Type B pancreatic cell (in vitro differentiated cells): ENCODE results near the gene SCAMP5. TPM values are rescaled to one million over a fixed set of nuclear protein-coding genes. Genes with fewer than 3 reads are reported as not detected.

Experiments used
- DNase-seq: peaks from one replicate; pipeline ENCODE4 v3.0.0; 2021; ENCODE audit warnings: mixed read lengths; ENCODE audit not compliant: unreplicated experiment; ENCODE audit errors: extremely low spot score
- H3K27ac Mint-ChIP-seq: 2 replicates; pipeline ENCODE4 v1.8.0; 2021; ENCODE audit warnings: mild to moderate bottlenecking, mixed read lengths
- H3K27me3 Mint-ChIP-seq: 2 replicates; pipeline ENCODE4 v1.8.0; 2021; ENCODE audit warnings: mixed read lengths
- H3K36me3 Mint-ChIP-seq: 2 replicates; pipeline ENCODE4 v1.8.0; 2021; ENCODE audit warnings: mixed read lengths
- H3K4me1 Mint-ChIP-seq: one replicate; pipeline ENCODE4 v1.8.0; 2021; ENCODE audit warnings: mixed read lengths; ENCODE audit not compliant: unreplicated experiment
- H3K4me3 Mint-ChIP-seq: 2 replicates; pipeline ENCODE4 v1.8.0; 2021; ENCODE audit warnings: mild to moderate bottlenecking, mixed read lengths
- H3K9me3 Mint-ChIP-seq: 2 replicates; pipeline ENCODE4 v1.8.0; 2021; ENCODE audit warnings: mixed read lengths
- CTCF ChIP-seq: fragments of 200-600 bp; sonication (generic); conservative IDR thresholded peaks from 2 replicates; pipeline ENCODE4 v1.5.0; 2021; ENCODE audit warnings: antibody characterized with exemption, mild to moderate bottlenecking
- total RNA-seq: library from RNA; stranded (reverse); gene quantifications from 2 replicates; pipeline ENCODE4 v1.2.1, GENCODE V29; 2021; ENCODE audit warnings: low replicate concordance

The SCAMP5 gene
- total RNA-seq, 1 donor from 2014 or later, result 38.1 TPM

DNA sequence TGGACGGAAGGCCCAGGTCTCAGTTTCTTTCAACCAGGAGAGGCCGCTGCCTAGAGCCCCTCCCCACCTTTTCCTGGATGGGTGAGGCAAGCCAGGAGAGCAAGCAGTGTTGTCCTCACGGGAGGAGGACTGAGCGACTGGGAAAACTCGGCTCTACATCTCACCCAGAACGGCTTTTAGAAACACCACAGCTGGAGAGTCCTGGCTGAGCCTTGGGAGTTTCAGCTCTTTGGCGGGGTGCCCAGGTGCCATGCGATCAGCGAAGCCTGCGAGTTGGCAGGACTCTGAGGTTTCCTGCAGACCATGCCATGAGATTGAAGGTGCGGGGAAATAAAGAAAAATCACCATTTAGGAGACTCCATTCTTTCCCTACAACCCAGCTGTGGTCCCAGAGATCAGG lies 54.0 kb downstream of the SCAMP5 start:
- Mint-ChIP-seq H3K4me1 (peaks cover 16% of the 10 kb centered on the region), H3K27me3 (no peaks in the 10 kb centered on the region), H3K36me3 (peaks cover 7% of the 10 kb centered on the region), H3K9me3 (no peaks in the 10 kb centered on the region), H3K27ac (no peak overlapping the region), H3K4me3 (no peak overlapping the region)
- no peak for TF ChIP-seq CTCF
- no peak for DNase-seq

GRCh38 chr15:75050283-75050682 lies 54.9 kb downstream of the SCAMP5 start:
- peaks cover 13% of the 10 kb centered on the region for H3K4me1 Mint-ChIP-seq
- H3K4me3 Mint-ChIP-seq, result no peak overlapping the region
- H3K36me3 Mint-ChIP-seq, result peaks cover 3% of the 10 kb centered on the region
- no peak for DNase-seq
- no peaks in the 10 kb centered on the region for H3K9me3 Mint-ChIP-seq
- H3K27ac Mint-ChIP-seq, result no peak overlapping the region
- no peak for TF ChIP-seq CTCF
- no peaks in the 10 kb centered on the region for H3K27me3 Mint-ChIP-seq

- Mint-ChIP-seq H3K27me3 (no peaks in the 10 kb centered on the region), H3K9me3 (no peaks in the 10 kb centered on the region), H3K27ac (no peak overlapping the region), H3K4me3 (no peak overlapping the region), H3K4me1 (peaks cover 13% of the 10 kb centered on the region), H3K36me3 (peaks cover 3% of the 10 kb centered on the region)
- no peak for DNase-seq
- no peak for TF ChIP-seq CTCF
Measured at GRCh38 chr15:75051191-75051608, 55.8 kb downstream of the SCAMP5 start.

DNA sequence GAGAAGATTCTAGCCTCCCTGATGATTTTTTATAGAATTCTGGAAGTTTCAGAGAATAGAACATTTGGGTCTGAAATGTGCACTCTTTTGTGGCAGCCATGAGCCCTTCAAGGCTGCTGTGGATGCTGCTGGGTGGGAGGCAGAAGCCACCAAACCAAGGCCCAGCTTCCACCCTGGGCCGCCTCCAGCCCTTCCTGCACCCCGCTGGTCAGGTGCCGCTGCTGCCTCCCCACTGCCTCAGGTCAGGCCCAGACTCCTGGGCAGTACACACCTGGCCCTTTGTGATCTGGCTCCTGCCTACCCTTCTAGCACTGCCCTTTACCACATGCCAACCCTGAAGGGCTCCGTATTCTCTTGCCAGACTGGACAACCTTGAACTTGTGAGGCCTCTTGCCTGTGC lies 56.3 kb downstream of the SCAMP5 start:
- H3K27me3 Mint-ChIP-seq, result no peaks in the 10 kb centered on the region
- H3K9me3 Mint-ChIP-seq, result no peaks in the 10 kb centered on the region
- H3K4me1 Mint-ChIP-seq, result peaks cover 8% of the 10 kb centered on the region
- no peak for DNase-seq
- no peak for TF ChIP-seq CTCF
- H3K27ac Mint-ChIP-seq, result no peak overlapping the region
- H3K36me3 Mint-ChIP-seq, result no peaks in the 10 kb centered on the region
- no peak overlapping the region for H3K4me3 Mint-ChIP-seq

- no peak overlapping the region for H3K4me3 Mint-ChIP-seq
- H3K4me1 Mint-ChIP-seq, result peaks cover 11% of the 10 kb centered on the region
- H3K9me3 Mint-ChIP-seq, result peaks cover 1% of the 10 kb centered on the region
- H3K27me3 Mint-ChIP-seq, result no peaks in the 10 kb centered on the region
- no peak for DNase-seq
- peaks cover 3% of the 10 kb centered on the region for H3K36me3 Mint-ChIP-seq
- no peak for TF ChIP-seq CTCF
- H3K27ac Mint-ChIP-seq, result no peak overlapping the region
Measured at GRCh38 chr15:75052972-75053747, 57.8 kb downstream of the SCAMP5 start.
